IPS-18a (cell line): ENCODE measurements around the gene SSX2IP.

Experiments used
- H3K27ac ChIP-seq: one replicate; pipeline ENCODE4 v1.5.1; 2013; ENCODE audit warnings: low read length
- H3K27me3 ChIP-seq: one replicate; pipeline ENCODE4 v1.6.1; 2013; ENCODE audit warnings: mild to moderate bottlenecking, low read length; ENCODE audit not compliant: control insufficient read depth, insufficient read depth
- H3K36me3 ChIP-seq: one replicate; pipeline ENCODE4 v1.6.1; 2013; ENCODE audit warnings: low read depth, low read length; ENCODE audit not compliant: control insufficient read depth
- H3K4me1 ChIP-seq: one replicate; pipeline ENCODE4 v1.6.1; 2013; ENCODE audit warnings: low read depth, low read length; ENCODE audit not compliant: control insufficient read depth
- H3K4me3 ChIP-seq: one replicate; pipeline ENCODE4 v1.5.1; 2013; ENCODE audit warnings: low read length
- H3K9ac ChIP-seq: one replicate; pipeline ENCODE4 v1.6.1; 2013; ENCODE audit warnings: mild to moderate bottlenecking, low read length, moderate library complexity
- H3K9me3 ChIP-seq: one replicate; pipeline ENCODE4 v1.6.1; 2013; ENCODE audit warnings: low read depth, low read length; ENCODE audit not compliant: control insufficient read depth

The SSX2IP gene

GRCh38 chr1:84705513-84705912 is 15.3 kb upstream of the SSX2IP start:
- no peak overlapping the region for H3K27ac ChIP-seq
- peaks cover 27% of the 10 kb centered on the region for H3K4me1 ChIP-seq
- H3K27me3 ChIP-seq: no peaks in the 10 kb centered on the region

GRCh38 chr1:84704872-84705417 is 14.7 kb upstream of the SSX2IP start:
- Histone ChIP-seq H3K27me3 (no peaks in the 10 kb centered on the region), H3K9ac (no peak overlapping the region), H3K4me3 (no peak overlapping the region), H3K36me3 (no peaks in the 10 kb centered on the region), H3K4me1 (peaks cover 27% of the 10 kb centered on the region), H3K27ac (no peak overlapping the region), H3K9me3 (no peaks in the 10 kb centered on the region)

More at GRCh38 chr1:84705513-84705912, 15.3 kb upstream of the SSX2IP start:
- H3K36me3 ChIP-seq: no peaks in the 10 kb centered on the region
- no peak overlapping the region for H3K9ac ChIP-seq
- no peak overlapping the region for H3K4me3 ChIP-seq
- no peaks in the 10 kb centered on the region for H3K9me3 ChIP-seq

- H3K9me3 ChIP-seq: no peaks in the 10 kb centered on the region
- no peak overlapping the region for H3K9ac ChIP-seq
- no peaks in the 10 kb centered on the region for H3K27me3 ChIP-seq
- no peak overlapping the region for H3K27ac ChIP-seq
- H3K4me1 ChIP-seq: peaks cover 36% of the 10 kb centered on the region
- H3K4me3 ChIP-seq: no peak overlapping the region
- H3K36me3 ChIP-seq: no peaks in the 10 kb centered on the region
Measured at GRCh38 chr1:84703431-84703830, 13.2 kb upstream of the SSX2IP start.

GRCh38 chr1:84702143-84702542 is 11.9 kb upstream of the SSX2IP start:
- Histone ChIP-seq H3K9ac (no peak overlapping the region), H3K4me1 (peaks cover 41% of the 10 kb centered on the region), H3K9me3 (no peaks in the 10 kb centered on the region), H3K27ac (no peak overlapping the region), H3K27me3 (no peaks in the 10 kb centered on the region), H3K36me3 (no peaks in the 10 kb centered on the region), H3K4me3 (no peak overlapping the region)

GRCh38 chr1:84701376-84701775 is 11.1 kb upstream of the SSX2IP start:
- Histone ChIP-seq H3K4me3 (no peak overlapping the region), H3K27ac (no peak overlapping the region), H3K9me3 (no peaks in the 10 kb centered on the region), H3K27me3 (no peaks in the 10 kb centered on the region), H3K9ac (no peak overlapping the region), H3K36me3 (no peaks in the 10 kb centered on the region), H3K4me1 (peaks cover 41% of the 10 kb centered on the region)

- no peak overlapping the region for H3K27ac ChIP-seq
- H3K4me1 ChIP-seq: peaks cover 36% of the 10 kb centered on the region
- H3K27me3 ChIP-seq: no peaks in the 10 kb centered on the region
- no peak overlapping the region for H3K4me3 ChIP-seq
- no peak overlapping the region for H3K9ac ChIP-seq
- H3K36me3 ChIP-seq: no peaks in the 10 kb centered on the region
- H3K9me3 ChIP-seq: no peaks in the 10 kb centered on the region
Measured at GRCh38 chr1:84700070-84700469, 9.8 kb upstream of the SSX2IP start.

- Histone ChIP-seq H3K27me3 (no peaks in the 10 kb centered on the region), H3K27ac (no peak overlapping the region), H3K4me3 (no peak overlapping the region), H3K36me3 (no peaks in the 10 kb centered on the region), H3K9me3 (no peaks in the 10 kb centered on the region), H3K9ac (no peak overlapping the region), H3K4me1 (peaks cover 28% of the 10 kb centered on the region)
Measured at GRCh38 chr1:84698151-84699110, 8.2 kb upstream of the SSX2IP start.

GRCh38 chr1:84693785-84694184 is 3.5 kb upstream of the SSX2IP start:
- no peaks in the 10 kb centered on the region for H3K36me3 ChIP-seq
- H3K27me3 ChIP-seq: no peaks in the 10 kb centered on the region
- no peak overlapping the region for H3K4me3 ChIP-seq
- peaks cover 14% of the 10 kb centered on the region for H3K4me1 ChIP-seq
- no peaks in the 10 kb centered on the region for H3K9me3 ChIP-seq
- no peak overlapping the region for H3K9ac ChIP-seq
- H3K27ac ChIP-seq: no peak overlapping the region

- Histone ChIP-seq H3K4me1 (peaks cover 10% of the 10 kb centered on the region), H3K36me3 (no peaks in the 10 kb centered on the region), H3K4me3 (no peak overlapping the region), H3K27ac (no peak overlapping the region), H3K27me3 (no peaks in the 10 kb centered on the region), H3K9ac (no peak overlapping the region), H3K9me3 (no peaks in the 10 kb centered on the region)
Measured at GRCh38 chr1:84693005-84693404, 2.7 kb upstream of the SSX2IP start.

- Histone ChIP-seq H3K36me3 (no peaks in the 10 kb centered on the region), H3K27ac (no peak overlapping the region), H3K4me1 (peaks cover 10% of the 10 kb centered on the region), H3K4me3 (no peak overlapping the region), H3K27me3 (no peaks in the 10 kb centered on the region), H3K9me3 (no peaks in the 10 kb centered on the region), H3K9ac (no peak overlapping the region)
Measured at GRCh38 chr1:84692391-84692790, 2.1 kb upstream of the SSX2IP start.

- Histone ChIP-seq H3K4me3 (peak overlapping the region; percentile 90), H3K36me3 (no peaks in the 10 kb centered on the region), H3K9ac (peak overlapping the region; percentile 85), H3K27ac (peak overlapping the region; percentile 70), H3K27me3 (no peaks in the 10 kb centered on the region), H3K4me1 (peaks cover 10% of the 10 kb centered on the region), H3K9me3 (no peaks in the 10 kb centered on the region)
Measured at GRCh38 chr1:84691122-84691783, 992 bp upstream of the SSX2IP start.
